ENCODE data around the gene ZNF566. TPM values are rescaled to one million over a fixed set of nuclear protein-coding genes. Genes with fewer than 3 reads are reported as not detected.

Gene ZNF566
- total and polyA plus RNA-seq, 2 donors from 2014 or later: 4.6 to 13.0 TPM

- Histone ChIP-seq H3K36me3 (ENCODE audit: control insufficient read depth in 2 of 3, insufficient read depth in 3 of 3, low read length in 3 of 3) (peaks cover 7 to 18% (median 18%) of the 10 kb centered on the region in 3 donors), H3K4me3 (ENCODE audit: low read length in 3 of 3) (no peak overlapping the region), H3K9me3 (ENCODE audit: control insufficient read depth in 2 of 3, insufficient read depth in 1 of 3, low read length in 3 of 3) (peaks cover 0 to 2% (median 0%) of the 10 kb centered on the region in 3 donors), H3K27ac (ENCODE audit: low read depth in 2 of 2, low read length in 2 of 2) (no peak overlapping the region), H3K27me3 (ENCODE audit: control insufficient read depth, insufficient read depth, low read length) (no peaks in the 10 kb centered on the region), H3K4me1 (ENCODE audit: control insufficient read depth in 2 of 3, insufficient read depth in 2 of 3, low read depth in 1 of 3, low read length in 3 of 3) (no peaks in the 10 kb centered on the region), H3K9ac (ENCODE audit: low read length in 3 of 3) (no peak overlapping the region)
- intact Hi-C loops (cut with DNase I): no loop called here
- no peak for FAIRE-seq
- no peak for TF ChIP-seq CTCF (IDR thresholded peaks at IDR 0.05; ENCODE audit: borderline replicate concordance, extremely low read depth, insufficient read depth)
- DNase-seq: no peak
Measured at GRCh38 chr19:36401475-36401874, 87.9 kb downstream of the ZNF566 start.

GRCh38 chr19:36398571-36398970 is 90.8 kb downstream of the ZNF566 start:
- H3K27me3 ChIP-seq (ENCODE audit: control insufficient read depth, insufficient read depth, low read length): no peaks in the 10 kb centered on the region
- H3K9me3 ChIP-seq (ENCODE audit: control insufficient read depth in 2 of 3, insufficient read depth in 1 of 3, low read length in 3 of 3): peaks cover 5 to 16% (median 8%) of the 10 kb centered on the region in 3 donors
- intact Hi-C loops (cut with DNase I): no loop called here
- FAIRE-seq (no peak), DNase-seq (no peak)
- H3K4me1 ChIP-seq (ENCODE audit: control insufficient read depth in 2 of 3, insufficient read depth in 2 of 3, low read depth in 1 of 3, low read length in 3 of 3): no peaks in the 10 kb centered on the region
- peaks cover 9 to 19% (median 19%) of the 10 kb centered on the region in 3 donors for H3K36me3 ChIP-seq (ENCODE audit: control insufficient read depth in 2 of 3, insufficient read depth in 3 of 3, low read length in 3 of 3)
- H3K4me3 ChIP-seq (ENCODE audit: low read length in 3 of 3): no peak overlapping the region
- no peak overlapping the region for H3K27ac ChIP-seq (ENCODE audit: low read depth in 2 of 2, low read length in 2 of 2)
- H3K9ac ChIP-seq (ENCODE audit: low read length in 3 of 3): no peak overlapping the region
- TF ChIP-seq CTCF (IDR thresholded peaks at IDR 0.05; ENCODE audit: borderline replicate concordance, extremely low read depth, insufficient read depth): no peak

Other genes starting within 250 kb of the ZNF566 start
- 7.3 TPM for gene ZFP14, start 110.4 kb downstream of the ZNF566 start, total RNA-seq
- gene ZFP14, start 110.4 kb downstream of the ZNF566 start, polyA plus RNA-seq (ENCODE audit: insufficient read depth, low read depth, low replicate concordance): 4.3 TPM
- gene ZFP82, start 70.9 kb downstream of the ZNF566 start, total RNA-seq: 7.9 TPM
- gene ZFP82, start 70.9 kb downstream of the ZNF566 start, polyA plus RNA-seq (ENCODE audit: insufficient read depth, low read depth, low replicate concordance): 4.5 TPM
- 12.8 TPM for gene ZNF260, start 38.7 kb upstream of the ZNF566 start, total RNA-seq
- 5.4 TPM for gene ZNF260, start 38.7 kb upstream of the ZNF566 start, polyA plus RNA-seq (ENCODE audit: insufficient read depth, low read depth, low replicate concordance)
- 17.0 TPM for gene ZNF529, start 83.7 kb upstream of the ZNF566 start, total RNA-seq
- 4.1 TPM for gene ZNF529, start 83.7 kb upstream of the ZNF566 start, polyA plus RNA-seq (ENCODE audit: insufficient read depth, low read depth, low replicate concordance)
- 11.0 TPM for gene ZNF382, start 115.8 kb upstream of the ZNF566 start, total RNA-seq
- 1.8 TPM for gene ZNF382, start 115.8 kb upstream of the ZNF566 start, polyA plus RNA-seq (ENCODE audit: insufficient read depth, low read depth, low replicate concordance)
- gene ZNF461, start 177.3 kb upstream of the ZNF566 start, total RNA-seq: 11.8 TPM
- gene ZNF461, start 177.3 kb upstream of the ZNF566 start, polyA plus RNA-seq (ENCODE audit: insufficient read depth, low read depth, low replicate concordance): 3.2 TPM
- 9.8 TPM for gene ZNF567, start 198.1 kb upstream of the ZNF566 start, total RNA-seq
- 4.0 TPM for gene ZNF567, start 198.1 kb upstream of the ZNF566 start, polyA plus RNA-seq (ENCODE audit: insufficient read depth, low read depth, low replicate concordance)